Renal pelvis (tissue), 4 donors: Measurements from ENCODE around the gene MED12L. TPM values are rescaled to one million over a fixed set of nuclear protein-coding genes. Genes with fewer than 3 reads are reported as not detected.
"Not testable (repeated sequence)": the region's sequence is repeated elsewhere in the genome, so short reads cannot be mapped to it uniquely, and the experiment has no call there.

Source experiments
- DNase-seq: peaks from one replicate; pipeline ENCODE4 v3.0.0-alpha.2; 2013
- polyA plus RNA-seq, 3 donors: library from polyadenylated mRNA; unstranded; fragments of 120-200 nt; gene quantifications; one replicate each; pipeline ENCODE4 v1.2.1, GENCODE V29; 2013; ENCODE audit not compliant: insufficient read length in 3 of 3

Gene MED12L
- polyA plus RNA-seq, 3 donors, result 2.2 to 2.7 (median 2.6) TPM

GRCh38 chr3:151142929-151143328 is 57.5 kb downstream of the MED12L start:
- DNase-seq, result peak; percentile 11

- DNase-seq, result no peak
Measured at GRCh38 chr3:151144016-151144415, 58.6 kb downstream of the MED12L start.

GRCh38 chr3:151144760-151145159 is 59.3 kb downstream of the MED12L start:
- no peak for DNase-seq

- no peak for DNase-seq
Measured at GRCh38 chr3:151145713-151146070, 60.2 kb downstream of the MED12L start.

GRCh38 chr3:151146071-151146730 is 60.7 kb downstream of the MED12L start:
- DNase-seq, result peak; percentile 83

GRCh38 chr3:151146731-151147091 is 61.2 kb downstream of the MED12L start:
- no peak for DNase-seq

GRCh38 chr3:151147299-151147698 is 61.8 kb downstream of the MED12L start:
- DNase-seq, result no peak

GRCh38 chr3:151152455-151153079 is 67.1 kb downstream of the MED12L start:
- DNase-seq, result no peak

GRCh38 chr3:151154566-151154965 is 69.1 kb downstream of the MED12L start:
- DNase-seq, result no peak

- no peak for DNase-seq
Measured at GRCh38 chr3:151155409-151156128, 70.1 kb downstream of the MED12L start.

- DNase-seq, result peak; percentile 46
Measured at GRCh38 chr3:151156618-151157216, 71.3 kb downstream of the MED12L start.

GRCh38 chr3:151159806-151160205 is 74.3 kb downstream of the MED12L start:
- no peak for DNase-seq

- peak; percentile 80 for DNase-seq
Measured at GRCh38 chr3:151165226-151165625, 79.8 kb downstream of the MED12L start.

- no peak for DNase-seq
Measured at GRCh38 chr3:151166161-151166560, 80.7 kb downstream of the MED12L start.

GRCh38 chr3:151168269-151169094 is 83.0 kb downstream of the MED12L start:
- peak; percentile 49 for DNase-seq

GRCh38 chr3:151169262-151169947 is 83.9 kb downstream of the MED12L start:
- DNase-seq, result no peak

GRCh38 chr3:151169948-151170679 is 84.7 kb downstream of the MED12L start:
- not testable (repeated sequence) for DNase-seq

GRCh38 chr3:151171145-151171757 is 85.8 kb downstream of the MED12L start:
- DNase-seq, result no peak

- DNase-seq, result no peak
Measured at GRCh38 chr3:151174351-151174750, 88.9 kb downstream of the MED12L start.

- DNase-seq, result no peak
Measured at GRCh38 chr3:151175952-151176351, 90.5 kb downstream of the MED12L start.
